ENCODE measurements around the gene LGALS8.
A peak's percentile ranks its signal among the peaks of the same experiment; 100 is the strongest.

Gene LGALS8

DNA sequence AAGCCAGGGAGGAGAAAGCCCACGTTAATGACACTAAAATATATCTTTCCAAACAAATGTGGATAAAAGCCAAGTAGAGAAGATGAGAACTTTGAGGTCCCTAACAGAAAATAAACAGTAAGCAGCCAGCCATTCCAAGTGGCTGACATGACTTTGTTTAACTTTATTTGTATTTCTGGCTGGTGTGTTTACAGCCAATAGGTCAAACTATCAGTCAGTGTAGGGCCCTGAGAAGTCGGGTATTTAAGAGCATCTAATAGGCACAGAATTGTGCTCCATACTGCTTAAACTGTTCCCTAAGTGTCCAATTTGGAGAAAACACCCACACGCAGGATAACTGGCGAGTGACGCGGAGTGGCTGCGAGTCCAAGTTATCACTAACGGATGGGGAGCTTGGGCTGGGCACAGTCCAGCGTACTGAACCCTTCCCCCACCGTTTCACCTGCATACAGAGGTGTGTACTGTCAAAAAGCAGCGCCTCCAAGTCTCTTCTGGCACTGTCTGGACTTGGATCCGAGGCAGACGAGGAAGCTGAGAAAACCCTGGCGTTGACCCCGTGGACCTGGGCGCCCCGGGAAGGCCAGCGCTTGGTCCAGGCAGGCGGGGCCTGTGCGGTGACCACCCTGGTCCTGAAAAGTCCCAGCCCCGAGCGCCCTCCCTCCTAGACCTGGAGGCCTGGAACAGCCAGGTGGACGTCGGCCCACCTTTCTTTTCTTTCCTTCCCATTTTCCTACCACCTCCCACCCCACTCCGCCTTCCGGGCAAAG, 662 bp upstream of the LGALS8 start:
- peak overlapping the region; percentile 88 for H3K9ac ChIP-seq (ENCODE audit: insufficient read length, low read depth)
- H3K9me3 ChIP-seq (ENCODE audit: insufficient read depth, low read length) = no peaks in the 10 kb centered on the region; the same call in 1 of the 2 replicates
- peak overlapping the region; percentile 79 for H3K4me3 ChIP-seq (ENCODE audit: insufficient read length, low read depth)
- peaks cover 6% of the 10 kb centered on the region for H3K36me3 ChIP-seq (ENCODE audit: insufficient read depth, insufficient read length, low read length)
- H3K4me1 ChIP-seq (ENCODE audit: insufficient read depth, insufficient read length) = peaks cover 3% of the 10 kb centered on the region
- DNase-seq (ENCODE audit: low read depth, low spot score) = no peak
- TF ChIP-seq ZNF274 (IDR thresholded peaks at IDR 0.05; ENCODE audit: low read depth, low read length) (no peak), SUZ12 (IDR thresholded peaks at IDR 0.05; ENCODE audit: extremely low read depth, insufficient read depth, insufficient read length) (no peak), YY1 (IDR thresholded peaks at IDR 0.05; ENCODE audit: insufficient read depth, insufficient read length) (no peak)
- H3K27me3 ChIP-seq (ENCODE audit: insufficient read depth, insufficient read length) = peaks cover 24% of the 10 kb centered on the region

DNA sequence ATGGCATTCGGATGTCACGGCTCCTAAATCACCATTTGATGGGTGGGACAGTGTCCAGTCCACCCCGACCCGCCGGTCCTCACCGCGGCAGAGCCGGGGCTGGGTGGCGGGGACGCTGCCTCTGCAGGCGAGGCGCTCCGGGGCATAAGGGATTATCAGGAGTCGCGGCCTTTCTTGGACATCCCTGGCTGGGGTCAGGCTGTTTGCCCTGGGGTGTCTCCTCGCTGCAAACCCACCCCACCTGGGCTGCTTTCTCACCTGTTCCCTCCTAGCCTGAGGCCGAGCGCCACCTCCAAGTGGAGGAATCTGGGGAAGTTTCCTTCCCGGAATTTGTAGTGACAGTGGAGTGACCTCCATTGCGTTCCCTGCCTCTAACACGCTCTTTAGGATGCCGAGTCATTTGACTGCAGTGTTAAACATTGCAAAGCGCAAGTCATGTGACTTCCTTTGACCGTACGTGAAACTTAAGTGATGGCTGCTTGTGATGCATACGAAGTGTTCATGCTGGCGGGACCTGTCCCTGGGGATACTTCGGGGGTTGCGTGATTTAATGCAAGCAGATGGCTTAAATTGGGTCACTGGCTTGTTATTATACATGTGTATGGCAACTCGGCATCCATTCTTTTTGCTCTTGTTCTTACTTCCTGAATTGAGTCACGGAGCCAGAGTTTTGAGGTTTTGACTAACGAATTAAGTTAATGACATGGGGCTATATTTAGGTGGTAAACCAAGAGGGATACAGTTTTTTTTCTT, 536 bp downstream of the LGALS8 start:
- DNase-seq (ENCODE audit: low read depth, low spot score) = peak; percentile 43
- Histone ChIP-seq H3K4me1 (ENCODE audit: insufficient read depth, insufficient read length) (peaks cover 3% of the 10 kb centered on the region), H3K27me3 (ENCODE audit: insufficient read depth, insufficient read length) (peaks cover 24% of the 10 kb centered on the region), H3K4me3 (ENCODE audit: insufficient read length, low read depth) (peak overlapping the region; percentile 79), H3K9me3 (ENCODE audit: insufficient read depth, low read length) (no peaks in the 10 kb centered on the region; the same call in 1 of the 2 replicates), H3K36me3 (ENCODE audit: insufficient read depth, insufficient read length, low read length) (peaks cover 6% of the 10 kb centered on the region), H3K9ac (ENCODE audit: insufficient read length, low read depth) (peak overlapping the region; percentile 88)
- TF ChIP-seq SUZ12 (IDR thresholded peaks at IDR 0.05; ENCODE audit: extremely low read depth, insufficient read depth, insufficient read length) (no peak), YY1 (IDR thresholded peaks at IDR 0.05; ENCODE audit: insufficient read depth, insufficient read length) (peak; percentile 9), ZNF274 (IDR thresholded peaks at IDR 0.05; ENCODE audit: low read depth, low read length) (no peak)

DNA sequence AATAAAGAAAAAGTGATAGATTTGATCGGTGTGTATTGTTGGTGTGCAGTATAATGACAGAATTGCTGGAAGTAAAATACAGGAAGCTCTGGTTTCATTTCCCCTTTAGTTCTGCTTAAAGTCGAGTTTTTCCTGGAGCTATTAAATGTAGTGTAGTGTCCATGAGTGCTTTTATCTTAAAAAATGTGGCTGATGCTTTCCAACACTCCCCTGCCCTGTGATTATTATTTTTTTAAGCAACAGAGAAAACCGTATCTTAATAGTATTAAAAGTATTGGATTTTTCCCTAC, 1.1 kb downstream of the LGALS8 start:
- Histone ChIP-seq H3K4me1 (ENCODE audit: insufficient read depth, insufficient read length) (peaks cover 3% of the 10 kb centered on the region), H3K9me3 (ENCODE audit: insufficient read depth, low read length) (no peaks in the 10 kb centered on the region; the same call in 1 of the 2 replicates), H3K9ac (ENCODE audit: insufficient read length, low read depth) (no peak overlapping the region), H3K36me3 (ENCODE audit: insufficient read depth, insufficient read length, low read length) (peaks cover 6% of the 10 kb centered on the region), H3K27me3 (ENCODE audit: insufficient read depth, insufficient read length) (peaks cover 24% of the 10 kb centered on the region), H3K4me3 (ENCODE audit: insufficient read length, low read depth) (peak overlapping the region; percentile 79)
- TF ChIP-seq SUZ12 (IDR thresholded peaks at IDR 0.05; ENCODE audit: extremely low read depth, insufficient read depth, insufficient read length) (no peak), ZNF274 (IDR thresholded peaks at IDR 0.05; ENCODE audit: low read depth, low read length) (no peak), YY1 (IDR thresholded peaks at IDR 0.05; ENCODE audit: insufficient read depth, insufficient read length) (no peak)
- no peak for DNase-seq (ENCODE audit: low read depth, low spot score)

DNA sequence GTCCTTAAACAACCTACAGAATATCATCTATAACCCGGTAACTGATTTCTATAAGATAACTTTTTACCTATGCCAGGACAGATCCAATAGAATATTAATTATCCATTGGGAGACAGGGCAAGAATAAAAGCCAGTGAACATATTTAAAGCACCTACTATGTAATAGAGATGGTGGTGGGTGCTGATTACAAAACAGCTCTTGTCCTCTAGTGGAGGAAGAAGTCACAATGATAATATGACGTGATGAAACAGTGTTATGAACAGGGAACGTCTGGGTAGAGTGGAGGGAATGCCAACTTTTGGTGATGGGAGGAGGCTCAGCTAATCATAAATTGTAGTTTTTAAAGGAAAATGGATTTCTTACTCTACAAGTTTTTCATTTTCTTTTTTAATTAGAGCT, 2.3 kb downstream of the LGALS8 start:
- H3K27me3 ChIP-seq (ENCODE audit: insufficient read depth, insufficient read length) = peaks cover 24% of the 10 kb centered on the region
- H3K4me1 ChIP-seq (ENCODE audit: insufficient read depth, insufficient read length) = no peaks in the 10 kb centered on the region
- H3K36me3 ChIP-seq (ENCODE audit: insufficient read depth, insufficient read length, low read length) = peaks cover 6% of the 10 kb centered on the region
- H3K9me3 ChIP-seq (ENCODE audit: insufficient read depth, low read length) = no peaks in the 10 kb centered on the region; the same call in 1 of the 2 replicates
- no peak for TF ChIP-seq YY1 (IDR thresholded peaks at IDR 0.05; ENCODE audit: insufficient read depth, insufficient read length)
- no peak overlapping the region for H3K4me3 ChIP-seq (ENCODE audit: insufficient read length, low read depth)
- H3K9ac ChIP-seq (ENCODE audit: insufficient read length, low read depth) = no peak overlapping the region
- DNase-seq (ENCODE audit: low read depth, low spot score) = no peak

DNA sequence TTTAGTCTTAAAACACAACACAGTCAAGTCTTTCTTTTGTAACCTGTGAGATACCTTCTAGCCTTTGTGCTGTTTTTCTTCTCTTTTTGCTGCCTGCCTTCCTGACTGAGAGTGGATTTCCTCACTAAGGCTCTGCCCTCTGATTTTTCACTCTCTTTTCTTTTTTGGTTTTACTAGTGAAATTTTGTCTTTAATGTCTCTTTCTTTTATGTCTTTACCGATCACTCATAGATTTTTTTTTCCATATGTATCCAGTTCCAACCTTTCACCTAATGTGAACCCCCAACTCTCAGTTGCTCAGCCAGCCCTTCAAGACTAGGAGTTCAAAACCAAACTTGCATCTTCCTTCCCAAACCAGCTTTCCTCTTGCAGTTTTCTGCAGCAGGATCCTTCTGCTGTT, 6.5 kb downstream of the LGALS8 start:
- H3K4me1 ChIP-seq (ENCODE audit: insufficient read depth, insufficient read length) = no peaks in the 10 kb centered on the region
- H3K9me3 ChIP-seq (ENCODE audit: insufficient read depth, low read length) = no peaks in the 10 kb centered on the region
- H3K36me3 ChIP-seq (ENCODE audit: insufficient read depth, insufficient read length, low read length) = peaks cover 6% of the 10 kb centered on the region
- no peak for DNase-seq (ENCODE audit: low read depth, low spot score)
- TF ChIP-seq YY1 (IDR thresholded peaks at IDR 0.05; ENCODE audit: insufficient read depth, insufficient read length) (no peak), ZNF274 (IDR thresholded peaks at IDR 0.05; ENCODE audit: low read depth, low read length) (no peak), SUZ12 (IDR thresholded peaks at IDR 0.05; ENCODE audit: extremely low read depth, insufficient read depth, insufficient read length) (no peak)
- H3K4me3 ChIP-seq (ENCODE audit: insufficient read length, low read depth) = no peak overlapping the region
- no peak overlapping the region for H3K9ac ChIP-seq (ENCODE audit: insufficient read length, low read depth)
- no peaks in the 10 kb centered on the region for H3K27me3 ChIP-seq (ENCODE audit: insufficient read depth, insufficient read length)

DNA sequence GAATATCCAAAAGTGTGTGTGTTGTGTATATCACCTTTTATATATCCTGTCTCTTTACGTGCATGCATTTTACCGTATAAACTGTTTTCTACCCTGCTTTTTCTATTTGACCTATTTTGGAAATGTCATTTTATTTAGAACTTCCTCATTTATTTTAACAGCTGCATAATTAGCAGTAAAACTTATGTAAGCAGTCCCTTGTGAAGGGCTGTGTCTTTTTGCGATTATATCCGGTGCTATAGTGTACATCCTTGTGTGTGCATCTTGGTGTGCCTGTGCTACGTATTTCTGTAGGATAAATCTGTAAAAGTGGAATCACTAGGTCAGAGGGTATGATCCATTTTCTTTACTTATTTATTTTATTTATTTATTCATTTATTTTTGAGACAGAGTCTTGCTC, 7.2 kb downstream of the LGALS8 start:
- H3K9me3 ChIP-seq (ENCODE audit: insufficient read depth, low read length) = no peaks in the 10 kb centered on the region
- no peak for DNase-seq (ENCODE audit: low read depth, low spot score)
- peaks cover 6% of the 10 kb centered on the region for H3K36me3 ChIP-seq (ENCODE audit: insufficient read depth, insufficient read length, low read length)
- no peak overlapping the region for H3K9ac ChIP-seq (ENCODE audit: insufficient read length, low read depth)
- no peaks in the 10 kb centered on the region for H3K4me1 ChIP-seq (ENCODE audit: insufficient read depth, insufficient read length)
- no peak overlapping the region for H3K4me3 ChIP-seq (ENCODE audit: insufficient read length, low read depth)
- no peaks in the 10 kb centered on the region for H3K27me3 ChIP-seq (ENCODE audit: insufficient read depth, insufficient read length)
- TF ChIP-seq ZNF274 (IDR thresholded peaks at IDR 0.05; ENCODE audit: low read depth, low read length) (no peak), SUZ12 (IDR thresholded peaks at IDR 0.05; ENCODE audit: extremely low read depth, insufficient read depth, insufficient read length) (no peak), YY1 (IDR thresholded peaks at IDR 0.05; ENCODE audit: insufficient read depth, insufficient read length) (no peak)

DNA sequence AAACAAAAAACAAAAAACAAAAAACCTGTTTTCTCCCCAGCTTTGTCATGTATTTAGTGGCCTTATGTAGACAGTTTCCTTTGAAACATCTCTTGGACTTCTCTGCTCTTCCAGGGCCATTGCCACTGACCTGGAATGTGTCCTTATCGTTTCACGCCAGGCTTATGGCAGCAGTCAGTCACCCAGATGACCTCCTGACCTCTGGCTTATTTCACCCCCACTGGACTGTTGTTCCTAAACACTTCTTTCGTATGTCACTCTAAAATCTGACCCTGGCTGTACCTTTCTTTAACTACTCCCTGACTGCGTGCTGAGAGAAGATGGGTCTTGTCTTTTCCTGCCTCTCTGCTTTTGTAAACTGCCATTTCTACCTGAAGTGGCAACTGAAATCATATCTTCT, 9.1 kb downstream of the LGALS8 start:
- no peaks in the 10 kb centered on the region for H3K9me3 ChIP-seq (ENCODE audit: insufficient read depth, low read length)
- no peaks in the 10 kb centered on the region for H3K4me1 ChIP-seq (ENCODE audit: insufficient read depth, insufficient read length)
- no peak overlapping the region for H3K4me3 ChIP-seq (ENCODE audit: insufficient read length, low read depth)
- no peaks in the 10 kb centered on the region for H3K27me3 ChIP-seq (ENCODE audit: insufficient read depth, insufficient read length)
- no peak for DNase-seq (ENCODE audit: low read depth, low spot score)
- no peak overlapping the region for H3K9ac ChIP-seq (ENCODE audit: insufficient read length, low read depth)
- no peak for TF ChIP-seq YY1 (IDR thresholded peaks at IDR 0.05; ENCODE audit: insufficient read depth, insufficient read length)
- TF ChIP-seq SUZ12 (IDR thresholded peaks at IDR 0.05; ENCODE audit: extremely low read depth, insufficient read depth, insufficient read length) = no peak
- TF ChIP-seq ZNF274 (IDR thresholded peaks at IDR 0.05; ENCODE audit: low read depth, low read length) = no peak
- H3K36me3 ChIP-seq (ENCODE audit: insufficient read depth, insufficient read length, low read length) = peaks cover 3% of the 10 kb centered on the region

All from NT2/D1 (cell line).